GM18909 (cell line): ENCODE results near the gene CCR5AS.
"Not testable (repeated sequence)": the region's sequence is repeated elsewhere in the genome, so short reads cannot be mapped to it uniquely, and the experiment has no call there.

Experiments used
- ATAC-seq: cut with Tn5 transposase; IDR thresholded peaks from one replicate; pipeline ENCODE4 v1.9.1; 2021; ENCODE audit warnings: mild to moderate bottlenecking; ENCODE audit not compliant: unreplicated experiment, poor library complexity

The CCR5AS gene

DNA sequence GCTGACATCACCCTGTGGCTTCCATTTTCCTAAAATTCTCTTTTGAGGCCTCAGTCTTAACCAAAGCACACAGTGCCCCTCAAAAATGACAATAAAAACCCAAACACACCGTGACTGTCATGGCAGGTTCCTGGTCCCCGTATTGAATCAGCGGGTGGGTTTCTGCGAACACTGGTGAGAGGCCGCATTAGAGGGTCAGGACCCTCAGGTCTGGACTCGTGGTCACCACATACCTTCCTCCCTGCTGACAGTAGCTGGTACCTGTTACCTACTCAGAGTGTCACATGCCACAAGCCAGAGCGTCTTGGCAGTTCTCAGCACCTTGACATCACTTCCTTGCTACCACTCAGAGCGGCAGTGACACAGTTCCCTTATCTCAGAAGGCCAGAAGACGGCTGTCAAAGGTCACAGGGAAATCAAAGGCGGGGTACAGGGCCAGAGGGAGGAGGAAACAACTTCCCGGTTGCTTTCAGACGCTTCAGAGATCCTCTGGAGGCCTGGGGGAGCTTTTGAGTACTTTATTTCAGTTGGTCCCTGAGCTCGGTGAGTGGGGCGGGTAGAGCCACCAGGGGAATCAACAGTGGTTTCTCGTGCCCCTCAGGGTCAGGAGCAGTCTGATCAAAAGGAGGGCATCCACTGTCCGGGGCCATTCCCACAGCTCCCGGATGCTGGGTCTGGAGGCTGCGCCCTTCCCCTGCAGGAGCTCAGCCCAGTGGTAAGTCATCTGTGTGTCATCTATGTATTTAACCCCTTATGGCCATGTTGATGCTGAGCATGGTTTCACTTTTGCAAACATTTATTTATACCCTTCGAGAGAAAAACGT is at the start of gene CCR5AS, which contains the start of gene CCRL2:
Gene CCR5AS, minus strand, starts transcription at position 279 of the 824 bp plus-strand sequence.
Gene CCRL2, plus strand, starts transcription at position 472 of the 824 bp plus-strand sequence. CDS start 821 bp downstream, outside the sequence.
- ATAC-seq, result no peak

DNA sequence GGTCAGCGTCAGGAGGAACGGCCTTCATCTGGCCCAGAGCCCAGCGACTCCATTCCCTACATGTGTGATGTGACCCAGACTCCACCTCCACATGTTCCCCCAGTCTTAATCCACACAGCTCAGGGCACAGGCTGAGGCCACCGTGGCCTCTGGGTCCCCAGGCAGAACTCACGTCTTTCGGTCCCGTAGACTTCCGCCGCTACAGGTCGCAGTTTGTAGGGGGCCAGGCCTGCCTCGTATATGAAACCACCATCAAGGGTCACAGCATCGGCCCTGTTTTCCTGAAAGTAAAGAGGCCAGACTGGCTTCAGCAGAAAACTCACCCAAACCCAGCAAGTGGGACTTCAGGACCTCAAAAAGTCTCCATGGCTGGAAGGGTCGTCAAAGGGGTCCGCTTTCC is 49.3 kb upstream of the CCR5AS start:
- no peak for ATAC-seq

DNA sequence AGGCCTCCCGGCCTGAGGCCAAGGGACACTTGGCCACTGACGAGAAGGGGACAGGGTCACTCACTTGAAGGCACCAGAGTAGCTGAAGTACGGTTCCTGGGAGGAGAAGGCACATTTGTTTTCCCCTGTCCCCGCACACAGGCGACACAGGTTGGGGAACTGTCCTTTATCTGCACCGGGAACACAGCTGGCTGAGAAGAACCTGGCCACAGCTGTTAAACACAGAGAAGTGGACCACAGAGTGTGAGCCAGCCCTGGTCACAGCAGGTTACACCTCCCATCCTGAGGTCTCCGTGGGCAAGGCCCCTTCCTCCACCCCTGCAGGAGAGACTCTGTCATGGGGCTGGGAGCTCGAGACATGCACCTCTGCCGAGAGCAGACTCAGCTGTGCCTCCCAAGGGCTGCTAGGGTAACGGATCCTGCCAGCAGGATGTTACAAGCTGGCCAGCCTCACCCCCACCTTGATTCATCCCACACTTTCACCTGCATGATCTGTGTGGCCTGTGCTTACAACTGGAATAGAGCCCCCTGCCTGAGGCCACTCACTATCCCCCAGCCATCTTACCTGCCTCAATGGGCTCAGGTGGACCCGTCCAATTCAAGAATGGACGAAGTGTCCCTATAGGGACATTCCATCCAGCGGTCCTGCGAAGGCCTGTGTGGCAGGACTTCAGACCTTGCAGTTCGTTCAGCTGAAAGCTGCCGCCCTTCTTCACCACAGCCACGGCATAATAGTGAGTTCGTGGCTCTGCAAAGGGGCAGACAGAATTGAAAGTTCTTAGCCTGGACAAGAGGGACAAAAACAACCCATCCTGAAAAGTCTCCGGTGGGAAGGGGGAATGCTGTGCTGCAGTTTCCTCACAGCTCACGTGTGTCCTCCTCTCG is 48.6 kb upstream of the CCR5AS start:
- no peak for ATAC-seq

DNA sequence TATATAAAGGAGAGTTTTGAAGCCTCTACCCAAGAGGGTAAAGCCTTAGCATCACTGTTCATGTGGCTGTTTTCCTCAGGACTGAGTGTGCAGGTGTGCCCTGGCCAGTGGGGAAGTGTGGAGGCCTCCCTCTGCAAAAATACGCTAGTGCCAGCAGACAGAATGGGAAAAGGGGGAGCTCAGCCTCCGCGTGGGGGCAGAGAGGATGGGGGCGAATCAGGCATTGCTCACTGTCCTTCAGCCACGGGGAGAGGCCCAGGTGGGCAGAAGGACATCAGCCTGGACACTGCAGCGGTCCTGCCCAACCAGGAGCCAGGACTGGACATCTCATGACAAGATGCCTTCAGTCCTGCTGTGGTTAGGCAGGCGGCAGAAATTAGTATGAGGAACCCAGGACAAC is 47.7 kb upstream of the CCR5AS start:
- no peak for ATAC-seq

DNA sequence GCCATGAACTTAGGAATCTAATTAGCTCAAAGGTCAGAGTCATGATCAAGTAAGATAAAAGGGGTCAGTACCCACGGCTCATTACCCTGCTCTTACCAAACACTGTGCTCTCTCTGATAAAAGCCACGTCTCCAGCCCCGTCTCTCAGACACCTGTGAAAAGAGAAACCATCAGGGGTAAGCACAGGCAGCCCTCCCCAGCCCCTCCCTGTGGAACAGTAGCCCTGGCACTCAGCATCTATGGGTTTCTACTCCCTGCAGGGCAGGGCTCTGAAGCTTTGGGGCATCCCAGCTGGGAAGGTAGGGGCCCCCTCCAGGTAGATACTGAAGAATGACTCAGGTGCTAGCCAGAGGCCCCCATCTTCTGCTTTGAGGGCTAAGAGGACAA is 47.3 kb upstream of the CCR5AS start:
- ATAC-seq, result no peak

DNA sequence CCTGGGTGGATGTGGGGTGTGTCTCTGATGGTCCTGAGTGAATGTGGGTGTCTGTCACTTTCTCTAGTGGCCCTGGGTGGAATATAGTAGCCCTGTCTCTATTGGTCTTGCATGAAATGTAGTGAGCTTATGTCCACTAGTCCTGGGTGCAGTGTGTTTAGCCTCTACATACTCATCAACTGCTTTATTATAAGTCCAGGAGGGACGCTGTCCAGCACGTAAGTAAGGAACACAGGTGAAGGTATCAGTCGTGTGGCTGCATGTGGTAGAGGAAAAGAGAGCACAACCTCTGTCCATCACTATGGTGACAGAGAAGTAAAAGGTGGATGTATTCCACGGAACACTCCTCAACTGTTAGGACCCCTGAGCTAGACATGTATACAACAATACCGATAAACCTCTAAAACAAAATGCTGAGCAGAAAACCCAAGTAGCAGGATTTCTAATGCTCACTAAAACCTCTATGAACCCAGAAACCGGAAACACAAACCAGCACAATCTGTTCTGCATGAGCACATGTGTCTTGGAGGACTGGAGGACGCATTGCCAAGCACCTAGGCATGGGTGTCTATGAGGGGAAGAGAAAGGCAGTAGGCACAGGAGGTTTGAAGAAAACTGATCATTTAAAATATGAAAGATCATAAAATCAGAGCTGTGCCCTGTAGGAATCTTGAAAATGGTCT is 46.8 kb upstream of the CCR5AS start:
- no peak for ATAC-seq

DNA sequence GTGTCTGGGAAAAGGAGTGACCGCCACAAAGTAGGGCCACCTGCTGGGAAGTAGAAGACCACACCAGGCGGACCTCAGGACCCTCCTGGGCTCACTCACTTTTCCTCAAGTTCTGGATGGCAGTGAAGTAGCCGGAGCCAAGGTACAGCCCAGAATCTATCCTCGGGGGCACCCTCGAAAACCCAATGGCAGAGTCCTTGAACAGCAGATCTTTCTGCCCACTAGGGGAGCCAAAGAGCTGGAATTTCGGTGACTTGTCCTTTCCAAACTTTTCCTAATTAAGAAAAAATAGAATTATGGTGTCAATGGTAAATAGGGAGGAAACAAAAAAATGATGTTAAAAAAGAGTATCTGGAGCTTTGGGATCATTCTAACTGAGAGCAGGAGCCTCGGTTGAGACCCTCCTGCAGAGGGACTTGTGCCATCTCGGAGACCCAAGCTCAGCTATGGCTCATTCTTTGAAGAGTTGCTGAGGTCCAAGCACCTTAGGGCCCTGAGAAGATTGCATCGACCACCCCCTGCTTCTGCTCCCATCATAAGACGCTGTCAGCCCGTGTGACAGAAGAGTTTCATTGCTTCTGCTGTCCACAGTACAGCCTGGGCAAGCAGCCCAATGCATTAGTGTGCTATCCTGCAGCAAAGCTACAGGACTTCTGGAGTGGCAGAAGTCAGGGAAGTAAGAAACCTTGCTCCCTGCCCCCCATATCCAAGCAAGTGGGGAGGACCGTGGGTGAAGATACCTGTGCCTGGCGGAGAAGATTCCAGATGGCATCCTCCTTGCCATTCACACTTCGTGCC is 43.1 kb upstream of the CCR5AS start:
- ATAC-seq, result no peak

DNA sequence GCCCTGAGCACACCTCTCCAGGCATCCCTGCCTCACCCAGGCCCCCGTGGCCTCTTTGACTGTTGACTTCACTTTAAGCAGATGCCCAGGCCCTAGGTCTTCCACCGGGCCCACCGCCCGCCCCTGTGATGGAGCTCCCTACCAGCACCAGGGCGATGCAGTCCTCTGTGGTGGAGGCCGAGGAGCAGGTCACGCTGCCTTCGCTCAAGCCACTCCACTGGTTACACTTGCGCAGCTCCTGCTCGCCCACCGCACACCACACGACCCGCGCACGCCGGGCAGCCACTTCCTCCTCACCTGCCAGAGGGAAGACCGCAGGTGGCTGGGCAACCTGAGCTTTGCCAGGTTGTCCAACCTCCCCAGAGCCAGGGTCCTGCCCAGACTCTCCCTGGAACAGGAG is 41.9 kb upstream of the CCR5AS start:
- no peak for ATAC-seq

DNA sequence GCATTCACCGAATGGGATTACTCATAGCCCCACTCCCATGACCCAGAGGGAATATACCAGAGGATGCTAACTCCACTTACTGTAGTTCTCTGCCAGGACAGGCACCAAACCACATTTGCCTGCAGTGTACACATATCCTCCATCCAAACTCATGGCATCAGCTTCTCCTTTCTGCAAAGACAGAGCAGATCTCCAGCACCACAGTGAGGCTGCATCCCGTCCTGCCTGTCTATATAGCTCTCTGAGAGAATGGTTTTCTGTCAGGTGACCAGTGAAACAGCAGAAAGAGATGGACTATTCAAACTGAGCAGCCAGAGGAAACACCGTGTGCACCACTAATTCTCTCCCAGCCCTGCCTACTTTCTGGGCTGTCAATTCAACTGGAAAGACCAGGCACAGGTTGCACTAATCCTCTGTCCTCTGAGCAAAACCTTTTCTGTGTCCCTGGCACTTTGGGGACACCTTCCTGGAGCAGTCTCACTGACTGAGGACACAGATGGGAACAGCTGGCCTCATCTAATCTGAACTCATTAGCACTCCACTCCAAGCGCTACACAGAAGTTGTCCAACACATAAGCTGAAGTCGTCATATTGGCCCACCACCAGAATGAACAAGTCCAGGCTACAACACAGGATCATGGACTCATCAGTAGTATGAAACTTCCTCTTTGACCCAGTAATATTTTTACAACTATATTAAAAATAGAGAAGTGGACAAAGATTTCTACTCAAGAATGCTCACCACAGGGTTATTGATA is 40.5 kb upstream of the CCR5AS start:
- no peak for ATAC-seq

DNA sequence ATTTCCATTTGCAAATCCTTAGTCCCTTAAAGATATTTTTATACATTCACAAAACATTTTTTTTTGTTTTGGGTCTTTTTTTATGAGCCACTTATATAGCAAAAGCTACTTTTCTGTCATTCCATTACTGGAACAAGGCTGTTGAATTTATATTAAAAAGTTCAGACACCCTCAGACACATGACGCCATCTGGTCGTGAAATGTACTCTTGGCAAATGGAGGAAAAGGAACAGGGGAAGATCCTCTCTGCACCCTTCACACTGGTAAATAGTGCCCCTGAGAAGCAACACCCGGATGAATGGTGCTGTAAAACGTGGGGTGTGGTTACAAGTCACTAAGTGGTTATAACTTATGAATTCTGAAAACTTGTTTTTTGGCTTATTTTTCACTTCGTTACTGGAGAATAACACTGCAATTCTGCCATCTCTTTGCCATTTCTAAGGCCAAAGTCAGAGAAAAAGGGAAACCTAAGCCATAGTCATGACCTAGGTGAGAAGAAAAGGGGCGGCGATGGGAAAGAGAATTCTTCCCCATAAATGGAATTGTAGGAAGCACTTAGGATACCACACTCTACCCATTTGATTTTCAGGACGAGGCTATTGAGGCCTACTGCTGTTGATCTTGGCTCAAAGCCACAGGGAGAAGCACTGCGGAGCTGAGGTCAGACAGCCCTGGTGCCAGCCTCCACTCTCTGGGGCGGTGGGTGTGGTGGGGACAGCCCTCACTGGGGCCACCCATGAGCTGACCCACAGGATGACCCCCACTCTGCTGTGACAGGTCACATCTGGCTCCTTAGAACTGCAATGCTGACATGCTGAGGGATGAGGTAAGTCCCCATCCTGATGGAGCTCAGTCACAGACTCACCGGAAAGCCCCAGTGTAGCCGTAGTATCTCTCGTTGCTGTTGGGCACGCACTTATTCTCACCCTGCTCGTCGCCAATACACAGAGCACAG is 36.0 kb upstream of the CCR5AS start:
- no peak for ATAC-seq

DNA sequence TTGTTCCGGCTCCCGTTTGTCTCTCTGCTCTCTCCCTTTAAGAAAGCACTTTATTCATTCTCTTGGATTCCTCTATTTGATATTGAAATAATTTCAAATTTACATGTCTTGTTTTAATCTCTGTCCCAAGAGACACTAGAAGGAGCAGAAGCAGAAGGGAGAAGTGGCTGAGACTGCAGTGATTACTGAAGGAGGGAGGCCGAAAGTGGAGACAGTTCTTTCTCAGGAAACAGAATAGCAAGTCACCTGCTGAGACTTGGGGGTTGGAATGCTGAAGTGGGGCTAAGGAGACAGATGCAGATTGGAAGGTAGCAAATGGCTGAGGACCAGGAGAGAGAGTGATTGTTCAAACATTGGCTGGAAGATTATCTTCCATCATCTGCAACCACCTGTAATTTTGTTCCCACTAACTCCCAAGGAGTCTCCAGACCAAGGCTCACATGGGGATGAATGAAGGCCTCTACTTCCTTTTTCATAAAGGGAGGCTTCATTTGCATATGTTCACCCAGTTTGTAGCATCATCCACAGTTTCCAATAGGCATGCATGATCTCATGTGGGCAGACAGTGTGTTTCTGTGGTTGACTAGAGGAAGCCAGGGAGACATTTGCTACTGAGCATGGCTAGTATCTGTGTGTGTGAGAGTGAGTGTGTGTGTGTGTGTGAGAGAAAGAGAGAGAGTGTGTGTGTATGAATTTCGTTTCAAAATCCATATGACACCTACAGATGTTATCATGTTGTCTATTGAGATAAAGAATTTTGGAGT is 33.8 kb upstream of the CCR5AS start:
- no peak for ATAC-seq

DNA sequence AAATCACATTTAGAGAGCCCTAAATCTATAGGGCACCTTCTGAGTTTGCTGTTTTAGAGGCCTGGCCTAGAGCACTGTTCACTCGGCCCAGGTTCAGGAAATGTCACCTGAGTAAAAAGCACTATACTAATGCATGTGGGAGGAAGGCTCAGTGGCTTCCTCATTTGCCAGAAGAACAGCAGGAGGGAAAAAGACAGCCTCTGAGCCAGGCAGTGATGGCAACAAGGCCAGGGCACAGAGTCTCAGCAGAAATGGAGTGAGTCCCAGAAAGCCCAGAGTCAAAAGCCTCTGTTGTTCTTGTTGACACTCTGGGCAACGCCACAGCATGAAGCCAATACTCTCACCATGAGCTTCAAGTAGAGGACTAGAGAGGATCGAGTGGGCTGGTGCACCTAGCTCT is 32.0 kb upstream of the CCR5AS start:
- ATAC-seq, result no peak

DNA sequence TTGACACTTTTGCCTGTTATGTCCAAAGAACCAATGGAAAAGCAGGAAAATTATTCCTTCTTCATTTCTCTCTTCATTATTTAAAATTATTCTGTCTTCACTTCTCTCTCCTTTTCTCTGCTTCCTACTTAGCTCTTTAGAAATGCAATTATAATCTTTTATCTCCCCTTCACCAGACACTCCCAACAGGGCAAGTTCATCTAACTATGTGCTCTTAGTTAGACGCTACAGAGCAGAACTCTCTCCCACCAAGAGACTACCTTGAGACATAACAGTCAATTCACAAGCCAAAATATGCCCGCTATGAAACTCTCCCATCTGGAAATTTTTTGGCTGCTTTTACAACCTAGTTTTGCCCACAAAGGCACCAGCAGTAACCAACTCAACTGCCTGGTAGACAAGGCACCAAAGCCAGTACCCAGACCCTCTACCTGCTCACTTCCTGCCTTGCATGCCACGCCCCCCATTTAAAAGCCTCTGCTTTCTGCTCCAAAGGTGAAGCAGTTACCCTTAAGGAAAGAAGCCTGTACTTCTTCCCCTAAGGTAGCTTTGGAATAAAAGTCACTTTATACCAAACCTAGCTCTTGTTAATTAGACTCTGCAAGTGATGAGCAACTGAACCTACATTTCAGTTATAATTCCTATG is 28.3 kb upstream of the CCR5AS start:
- no peak for ATAC-seq

DNA sequence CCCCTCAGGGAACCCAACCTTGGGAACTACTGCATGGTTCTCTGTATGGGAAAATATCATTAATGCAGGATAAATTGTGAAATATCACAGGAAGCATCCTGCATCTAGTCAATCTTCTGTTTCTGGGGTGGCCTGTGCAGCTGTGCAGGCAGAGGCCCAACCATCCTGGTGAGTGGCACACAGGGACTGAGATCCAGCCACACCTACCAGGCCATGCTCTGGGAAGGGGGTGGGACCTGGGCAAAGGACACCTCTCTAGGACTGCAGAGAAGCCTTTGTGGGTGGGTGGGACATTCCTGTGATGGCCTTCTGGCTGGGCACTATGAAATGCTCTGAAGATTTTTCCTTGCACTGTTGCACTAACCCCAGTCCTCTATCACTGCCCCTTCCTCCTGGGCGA is 27.0 kb upstream of the CCR5AS start:
- ATAC-seq, result no peak

DNA sequence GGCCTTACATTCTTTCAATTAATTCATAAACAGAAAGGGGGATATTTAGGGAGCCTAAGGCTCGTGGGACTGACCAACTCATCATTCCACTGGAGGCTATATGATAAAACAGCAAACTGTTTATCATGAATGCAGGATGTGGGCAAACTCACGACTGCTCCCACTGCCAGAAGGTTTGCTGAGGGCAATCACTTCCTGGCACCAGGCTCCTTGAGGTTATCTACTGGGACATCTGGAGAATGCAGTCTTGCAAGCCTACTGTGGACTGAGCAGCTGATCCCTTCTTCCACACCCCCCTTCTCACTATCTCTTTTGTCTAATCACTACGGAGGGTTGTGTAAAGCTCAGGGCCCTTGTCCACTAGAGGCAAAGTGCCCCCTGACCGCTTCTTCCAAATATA is 26.3 kb upstream of the CCR5AS start:
- ATAC-seq, result not testable (repeated sequence)

DNA sequence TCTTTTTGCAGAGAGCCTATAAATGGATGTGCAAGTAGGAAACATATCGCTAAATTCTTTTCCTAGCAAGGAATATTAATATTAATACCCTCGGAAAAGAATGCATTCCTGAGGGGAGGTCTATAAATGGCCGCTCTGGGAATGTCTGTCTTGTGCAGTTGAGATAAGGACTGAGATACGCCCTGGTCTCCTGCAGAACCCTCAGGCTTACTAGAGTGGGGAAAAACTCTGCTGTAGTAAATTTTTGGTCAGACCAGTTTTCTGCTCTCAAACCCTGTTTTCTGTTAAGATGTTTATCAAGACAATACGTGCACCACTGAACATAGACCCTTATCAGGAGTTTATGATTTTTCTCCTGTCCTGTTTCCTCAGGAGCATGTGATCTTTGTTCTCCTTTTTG is 25.0 kb upstream of the CCR5AS start:
- not testable (repeated sequence) for ATAC-seq

DNA sequence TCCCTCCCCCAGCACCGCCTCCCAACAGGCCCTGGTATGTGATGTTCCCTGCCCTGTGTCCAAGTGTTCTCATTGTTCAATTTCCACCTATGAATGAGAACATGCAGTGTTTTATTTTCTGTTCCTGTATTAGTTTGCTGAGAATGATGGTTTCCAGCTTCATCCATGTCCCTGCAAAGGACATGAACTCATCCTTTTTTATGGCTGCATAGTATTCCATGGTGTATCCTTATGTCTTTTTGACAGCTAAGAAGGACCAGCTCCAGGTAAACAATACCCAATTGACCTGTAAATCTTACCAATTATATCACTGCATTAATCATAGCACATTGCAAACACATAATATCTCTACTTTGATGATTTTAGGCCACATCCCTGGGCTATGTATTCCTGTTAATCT is 24.0 kb upstream of the CCR5AS start:
- not testable (repeated sequence) for ATAC-seq
